KOPT-K1 (cell line): ENCODE results near the gene CCT7.
"Not testable (repeated sequence)": the region's sequence is repeated elsewhere in the genome, so short reads cannot be mapped to it uniquely, and the experiment has no call there.

Experiments used
- H3K27ac ChIP-seq: fragments of 200-600 bp; sonication (generic); 2 replicates; pipeline ENCODE4 v1.5.1; 2016; ENCODE audit warnings: antibody characterized with exemption, mild to moderate bottlenecking, low read depth, low read length; ENCODE audit not compliant: poor library complexity, severe bottlenecking
- H3K36me3 ChIP-seq: fragments of 200-600 bp; sonication (generic); 2 replicates; pipeline ENCODE4 v1.5.1; 2017; ENCODE audit warnings: antibody characterized with exemption, mild to moderate bottlenecking, low read length, moderate library complexity; ENCODE audit not compliant: insufficient read depth
- H3K9me3 ChIP-seq: fragments of 200-600 bp; sonication (generic); 2 replicates; pipeline ENCODE4 v1.5.1; 2017; ENCODE audit warnings: antibody characterized with exemption, low read length, mild to moderate bottlenecking; ENCODE audit not compliant: insufficient read depth, poor library complexity, severe bottlenecking

The CCT7 gene

GRCh38 chr2:73233932-73234832 lies at the start of gene CCT7:
CCT7 (plus strand) TSS chr2:73234308; CDS start chr2:73234379, 71 bp downstream.
- Histone ChIP-seq H3K36me3 (peaks cover 47% of the 10 kb centered on the region), H3K9me3 (no peaks in the 10 kb centered on the region), H3K27ac (peak within 1 kb of the TSS; percentile 83)

DNA sequence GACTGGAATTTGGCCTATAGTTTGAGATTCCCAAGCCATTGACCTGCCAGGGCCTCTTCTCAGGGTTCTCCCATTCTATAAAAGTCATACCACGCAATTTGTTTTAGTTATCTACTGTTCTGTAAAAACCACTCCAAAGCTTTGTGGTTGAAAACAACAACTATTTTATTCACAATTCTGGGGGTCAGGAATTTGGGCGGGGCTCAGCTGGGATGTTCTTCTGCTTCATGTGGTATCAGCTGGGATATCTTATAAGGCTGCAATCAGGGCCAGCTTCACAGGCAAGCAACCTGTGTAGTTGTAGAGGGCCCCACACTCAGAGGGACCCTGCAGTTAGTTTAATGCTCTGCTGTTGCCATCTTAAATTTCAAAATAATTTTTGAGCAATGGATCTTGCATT lies 48.1 kb upstream of the CCT7 start:
- Histone ChIP-seq H3K36me3 (no peaks in the 10 kb centered on the region), H3K27ac (no peak overlapping the region), H3K9me3 (no peaks in the 10 kb centered on the region)

GRCh38 chr2:73187549-73187948 lies 46.6 kb upstream of the CCT7 start:
- Histone ChIP-seq H3K27ac (no peak overlapping the region), H3K9me3 (no peaks in the 10 kb centered on the region), H3K36me3 (no peaks in the 10 kb centered on the region)

DNA sequence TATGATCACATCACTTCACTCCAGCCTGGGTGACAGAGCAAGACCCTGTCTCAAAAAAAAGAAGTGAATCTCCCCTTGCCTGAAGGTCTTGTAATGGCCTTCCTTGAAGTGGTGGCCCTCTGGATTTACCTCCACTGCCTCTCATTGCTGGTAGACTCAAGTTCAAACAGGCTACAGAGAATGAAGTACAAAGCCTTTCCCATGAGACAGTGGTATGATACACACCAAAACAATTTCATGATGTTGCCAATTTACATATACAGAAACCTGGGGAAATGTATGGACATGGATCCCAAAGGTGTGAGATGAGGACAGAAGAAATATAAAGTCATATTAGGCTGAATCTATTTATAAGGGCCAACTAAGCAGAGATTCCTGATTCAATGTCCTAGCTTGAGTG lies 36.5 kb upstream of the CCT7 start:
- Histone ChIP-seq H3K36me3 (no peaks in the 10 kb centered on the region), H3K9me3 (no peaks in the 10 kb centered on the region), H3K27ac (no peak overlapping the region)

DNA sequence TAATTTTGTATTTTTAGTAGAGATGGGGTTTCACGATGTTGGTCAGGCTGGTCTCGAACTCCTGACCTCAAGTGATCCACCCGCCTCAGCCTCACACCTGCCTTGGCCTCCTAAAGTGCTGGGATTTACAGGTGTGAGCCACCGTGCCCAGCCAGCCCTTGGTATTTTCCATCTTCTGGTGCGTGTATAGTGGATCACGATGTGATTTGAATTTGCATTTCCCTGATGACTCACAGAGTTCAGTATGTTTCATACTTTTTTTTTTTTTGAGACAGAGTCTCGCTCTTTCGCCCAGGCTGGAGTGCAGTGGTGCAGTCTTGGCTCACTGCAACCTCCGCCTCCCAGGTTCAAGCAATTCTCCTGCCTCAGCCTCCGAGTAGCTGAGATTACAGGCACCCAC lies 33.8 kb upstream of the CCT7 start:
- H3K27ac ChIP-seq, H3K9me3 ChIP-seq, H3K36me3 ChIP-seq: not testable (repeated sequence)

GRCh38 chr2:73202156-73203054 lies 31.7 kb upstream of the CCT7 start, which contains the start of gene NOTO:
NOTO (plus strand) TSS chr2:73202574; CDS start chr2:73202667, 93 bp downstream.
- Histone ChIP-seq H3K27ac (no peak within 1 kb of the TSS), H3K36me3 (no peaks in the 10 kb centered on the region), H3K9me3 (no peaks in the 10 kb centered on the region)

DNA sequence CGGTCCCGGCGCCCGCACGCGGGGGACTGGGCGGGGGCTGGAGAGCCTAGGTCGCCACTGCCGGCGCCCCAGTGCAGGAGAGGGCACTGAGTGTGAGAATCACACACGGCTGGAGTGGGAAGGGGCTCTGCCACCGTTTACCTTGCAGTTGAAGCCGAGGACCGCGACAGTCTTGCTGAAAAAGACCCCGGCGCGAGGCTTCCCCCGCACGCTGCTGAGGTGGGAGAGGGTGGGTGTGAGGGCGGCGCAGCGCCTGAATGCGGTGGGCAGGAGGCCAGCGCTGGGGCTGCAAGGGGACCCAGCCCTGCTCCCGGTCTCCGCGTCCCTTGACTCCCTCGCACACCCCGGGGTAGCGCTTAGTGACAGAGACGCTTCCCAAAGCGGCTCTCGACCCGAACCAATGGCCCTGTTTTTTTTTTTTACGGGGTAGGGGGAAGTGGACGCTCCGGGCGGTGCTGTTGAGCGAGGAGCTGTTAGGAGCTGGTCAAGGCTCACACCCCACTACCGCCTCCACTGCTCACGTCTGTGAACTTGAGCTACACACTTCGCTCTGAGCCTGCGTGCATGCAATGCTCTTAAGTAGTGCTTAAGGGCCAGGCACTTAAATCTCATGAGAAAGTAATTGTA lies 30.9 kb upstream of the CCT7 start:
- no peak overlapping the region for H3K27ac ChIP-seq
- H3K9me3 ChIP-seq, result no peaks in the 10 kb centered on the region
- H3K36me3 ChIP-seq, result no peaks in the 10 kb centered on the region

DNA sequence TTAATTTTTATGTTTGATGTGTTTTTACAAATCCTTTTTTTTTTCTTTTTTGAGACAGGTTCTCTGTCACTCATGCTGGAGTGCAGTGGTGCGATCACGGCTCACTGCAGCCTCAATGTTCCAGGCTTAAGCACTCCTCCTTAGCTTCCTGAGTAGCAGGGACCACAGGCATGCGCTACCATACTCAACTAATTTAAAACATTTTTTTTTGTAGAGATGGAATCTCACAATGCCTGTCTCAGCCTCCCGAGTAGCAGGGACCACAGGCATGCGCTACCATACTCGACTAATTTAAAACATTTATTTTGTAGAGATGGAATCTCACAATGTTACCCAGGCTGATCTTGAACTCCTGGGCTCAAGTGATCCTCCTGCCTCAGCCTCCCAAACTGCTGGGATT lies 28.5 kb upstream of the CCT7 start:
- no peaks in the 10 kb centered on the region for H3K36me3 ChIP-seq
- H3K9me3 ChIP-seq, result no peaks in the 10 kb centered on the region
- no peak overlapping the region for H3K27ac ChIP-seq

- Histone ChIP-seq H3K9me3 (no peaks in the 10 kb centered on the region), H3K36me3 (no peaks in the 10 kb centered on the region), H3K27ac (no peak overlapping the region)
Measured at GRCh38 chr2:73208258-73208657, 25.9 kb upstream of the CCT7 start.

DNA sequence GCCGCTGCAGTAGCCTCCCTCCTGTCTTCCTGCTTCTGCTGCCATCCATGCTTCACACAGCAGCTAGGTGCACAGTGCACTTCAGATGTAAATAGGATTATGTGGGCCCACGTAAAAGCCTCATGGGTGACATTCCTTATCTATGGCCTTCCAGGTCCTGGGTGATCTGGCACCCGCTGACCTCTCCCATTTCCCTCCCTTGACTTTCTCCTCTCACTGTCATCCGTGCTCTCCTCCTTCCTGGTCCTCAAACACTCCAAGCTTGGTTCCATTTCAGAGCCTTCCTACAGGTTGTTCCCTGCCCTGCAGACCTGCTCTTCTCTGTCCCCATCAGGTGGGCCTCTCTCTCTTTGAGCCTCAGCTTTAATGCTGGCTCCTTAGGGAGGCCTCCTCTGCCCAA lies 24.1 kb upstream of the CCT7 start:
- Histone ChIP-seq H3K27ac (no peak overlapping the region), H3K36me3 (no peaks in the 10 kb centered on the region), H3K9me3 (no peaks in the 10 kb centered on the region)

GRCh38 chr2:73210696-73211095 lies 23.4 kb upstream of the CCT7 start:
- Histone ChIP-seq H3K36me3 (no peaks in the 10 kb centered on the region), H3K9me3 (no peaks in the 10 kb centered on the region), H3K27ac (no peak overlapping the region)

- Histone ChIP-seq H3K36me3 (no peaks in the 10 kb centered on the region), H3K27ac (no peak overlapping the region), H3K9me3 (no peaks in the 10 kb centered on the region)
Measured at GRCh38 chr2:73212098-73212447, 22.0 kb upstream of the CCT7 start.

DNA sequence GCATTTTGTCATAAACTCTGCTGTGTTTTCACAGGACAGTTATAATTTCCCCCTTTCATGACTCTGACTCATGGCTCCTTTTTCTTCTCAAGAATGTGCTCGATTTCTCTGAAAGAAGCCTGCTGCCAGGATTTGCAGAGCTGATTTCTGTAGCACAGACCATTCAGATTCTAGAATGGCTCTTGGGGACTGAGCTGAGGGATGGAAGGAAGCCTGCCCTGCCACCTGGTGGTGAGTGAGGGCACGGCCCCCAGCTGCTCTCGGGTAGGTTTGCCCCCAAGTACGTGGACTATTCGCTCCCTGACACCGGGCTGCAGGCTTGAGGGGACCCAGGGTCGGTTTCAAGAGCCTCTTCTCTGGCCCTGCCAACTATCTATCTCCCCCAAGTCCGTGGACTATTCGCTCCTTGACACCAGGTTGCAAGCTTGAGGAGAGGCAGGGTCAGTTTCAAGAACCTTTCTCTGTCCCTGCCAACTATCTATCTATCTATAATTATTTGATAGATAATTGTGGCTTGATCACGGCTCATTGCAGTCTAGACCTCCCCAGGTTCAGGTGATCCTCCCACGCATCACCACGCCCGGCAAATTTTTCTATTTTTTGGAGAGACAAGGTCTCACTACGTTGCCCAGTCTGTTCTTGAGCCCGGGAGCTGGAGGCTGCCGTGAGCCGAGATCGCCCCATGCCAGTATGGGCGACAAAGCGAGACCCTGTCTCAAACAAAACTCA lies 21.5 kb upstream of the CCT7 start:
- Histone ChIP-seq H3K9me3 (no peaks in the 10 kb centered on the region), H3K36me3 (no peaks in the 10 kb centered on the region), H3K27ac (no peak overlapping the region)

GRCh38 chr2:73214120-73215035 lies 19.7 kb upstream of the CCT7 start, which contains the start of gene SMYD5:
SMYD5 (plus strand) TSS chr2:73214245; CDS start chr2:73214267, 22 bp downstream.
- Histone ChIP-seq H3K9me3 (no peaks in the 10 kb centered on the region), H3K27ac (peak within 1 kb of the TSS; percentile 72), H3K36me3 (peaks cover 7% of the 10 kb centered on the region; the same call in 1 of the 2 replicates)
